ENCODE data around the gene DDIT4L. TPM values are rescaled to one million over a fixed set of nuclear protein-coding genes. Genes with fewer than 3 reads are reported as not detected.

The DDIT4L gene
- total and polyA plus RNA-seq, 9 donors, result 6.5 to 35.9 (median 11.3) TPM

Other genes with a start within 250 kb of the DDIT4L start
- 18.9 TPM for gene DNAJB14, start 243.8 kb downstream of the DDIT4L start, total RNA-seq
- gene DNAJB14, start 243.8 kb downstream of the DDIT4L start, polyA plus RNA-seq (ENCODE audit: insufficient read depth in 1 of 8, insufficient read length in 8 of 8, low replicate concordance in 1 of 8), result 10 to 100 TPM; 13.4 to 23.3 (median 18.7) TPM
- gene H2AZ1, start 240.2 kb downstream of the DDIT4L start, total RNA-seq, result 168 TPM
- gene H2AZ1, start 240.2 kb downstream of the DDIT4L start, polyA plus RNA-seq (ENCODE audit: insufficient read depth in 1 of 8, insufficient read length in 8 of 8, low replicate concordance in 1 of 8), result 100 to 1,000 TPM; 189 to 276 (median 228) TPM

Measured in muscle of leg (tissue), 9 donors.